Mononuclear cell (primary cell): ENCODE data around the gene RBM33. TPM values are rescaled to one million over a fixed set of nuclear protein-coding genes. Genes with fewer than 3 reads are reported as not detected.
"Not testable (repeated sequence)": the region's sequence is repeated elsewhere in the genome, so short reads cannot be mapped to it uniquely, and the experiment has no call there.

ENCODE experiments used
- H3K27me3 ChIP-seq: 2 replicates; pipeline ENCODE4 v1.6.0; 2011; ENCODE audit warnings: low read length, control low read depth; ENCODE audit not compliant: insufficient read depth
- H3K4me1 ChIP-seq: 2 replicates; pipeline ENCODE4 v1.5.1; 2011; ENCODE audit warnings: mild to moderate bottlenecking, low read length, control low read depth; ENCODE audit not compliant: insufficient read depth
- H3K4me3 ChIP-seq: 2 replicates; pipeline ENCODE4 v1.5.1; 2011; ENCODE audit warnings: mild to moderate bottlenecking, low read length, moderate library complexity
- H3K9me3 ChIP-seq: 2 replicates; pipeline ENCODE4 v1.5.1; 2011; ENCODE audit warnings: low read depth, mild to moderate bottlenecking, control low read depth, low read length
- total RNA-seq: library from RNA; depleted of rRNA; stranded (reverse); fragments of >200 nt; gene quantifications from one replicate; pipeline ENCODE4 v1.2.3, GENCODE V29; 2012

The RBM33 gene
- 100 TPM for total RNA-seq

GRCh38 chr7:155644178-155644970, at the start of gene RBM33:
RBM33 (plus strand) TSS chr7:155644661; CDS start chr7:155644877, 216 bp downstream.
- peak within 1 kb of the TSS; percentile 88 for H3K4me3 ChIP-seq
- no peaks in the 10 kb centered on the region for H3K27me3 ChIP-seq
- H3K9me3 ChIP-seq: peaks cover 12% of the 10 kb centered on the region
- peaks cover 15% of the 10 kb centered on the region for H3K4me1 ChIP-seq

- peaks cover 66% of the 10 kb centered on the region for H3K4me1 ChIP-seq
- H3K27me3 ChIP-seq: no peaks in the 10 kb centered on the region
- H3K9me3 ChIP-seq: no peaks in the 10 kb centered on the region
- no peak overlapping the region for H3K4me3 ChIP-seq
Measured at GRCh38 chr7:155594961-155595366, 49.5 kb upstream of the RBM33 start.

GRCh38 chr7:155597753-155598140, 46.7 kb upstream of the RBM33 start:
- H3K4me3 ChIP-seq: no peak overlapping the region
- peaks cover 40% of the 10 kb centered on the region for H3K4me1 ChIP-seq
- no peaks in the 10 kb centered on the region for H3K27me3 ChIP-seq
- no peaks in the 10 kb centered on the region for H3K9me3 ChIP-seq

- no peaks in the 10 kb centered on the region for H3K9me3 ChIP-seq
- H3K4me1 ChIP-seq: peaks cover 30% of the 10 kb centered on the region
- H3K27me3 ChIP-seq: no peaks in the 10 kb centered on the region
- H3K4me3 ChIP-seq: no peak overlapping the region
Measured at GRCh38 chr7:155598810-155599210, 45.7 kb upstream of the RBM33 start.

GRCh38 chr7:155602156-155602555, 42.3 kb upstream of the RBM33 start:
- no peak overlapping the region for H3K4me3 ChIP-seq
- no peaks in the 10 kb centered on the region for H3K9me3 ChIP-seq
- H3K4me1 ChIP-seq: peaks cover 5% of the 10 kb centered on the region
- no peaks in the 10 kb centered on the region for H3K27me3 ChIP-seq

- Histone ChIP-seq H3K9me3 (no peaks in the 10 kb centered on the region), H3K27me3 (no peaks in the 10 kb centered on the region), H3K4me1 (peaks cover 5% of the 10 kb centered on the region), H3K4me3 (no peak overlapping the region)
Measured at GRCh38 chr7:155602750-155603149, 41.7 kb upstream of the RBM33 start.

GRCh38 chr7:155603205-155603857, 41.1 kb upstream of the RBM33 start:
- H3K9me3 ChIP-seq: no peaks in the 10 kb centered on the region
- peaks cover 5% of the 10 kb centered on the region for H3K4me1 ChIP-seq

GRCh38 chr7:155603858-155604503, 40.5 kb upstream of the RBM33 start:
- Histone ChIP-seq H3K9me3 (no peaks in the 10 kb centered on the region), H3K27me3 (no peaks in the 10 kb centered on the region), H3K4me3 (no peak overlapping the region), H3K4me1 (peaks cover under 1% of the 10 kb centered on the region)

More at GRCh38 chr7:155603205-155603857, 41.1 kb upstream of the RBM33 start:
- H3K4me3 ChIP-seq: no peak overlapping the region
- H3K27me3 ChIP-seq: no peaks in the 10 kb centered on the region

GRCh38 chr7:155604504-155604997, 39.9 kb upstream of the RBM33 start:
- no peak overlapping the region for H3K4me3 ChIP-seq
- no peaks in the 10 kb centered on the region for H3K27me3 ChIP-seq
- no peaks in the 10 kb centered on the region for H3K4me1 ChIP-seq
- H3K9me3 ChIP-seq: no peaks in the 10 kb centered on the region

- no peaks in the 10 kb centered on the region for H3K27me3 ChIP-seq
- no peaks in the 10 kb centered on the region for H3K4me1 ChIP-seq
- no peak overlapping the region for H3K4me3 ChIP-seq
- no peaks in the 10 kb centered on the region for H3K9me3 ChIP-seq
Measured at GRCh38 chr7:155609185-155609584, 35.3 kb upstream of the RBM33 start.

- H3K27me3 ChIP-seq: no peaks in the 10 kb centered on the region
- H3K4me1 ChIP-seq: no peaks in the 10 kb centered on the region
- H3K9me3 ChIP-seq: no peaks in the 10 kb centered on the region
- H3K4me3 ChIP-seq: no peak overlapping the region
Measured at GRCh38 chr7:155610633-155611193, 33.7 kb upstream of the RBM33 start.

GRCh38 chr7:155611808-155612447, 32.5 kb upstream of the RBM33 start:
- Histone ChIP-seq H3K27me3 (no peaks in the 10 kb centered on the region), H3K4me1 (no peaks in the 10 kb centered on the region), H3K4me3 (no peak overlapping the region), H3K9me3 (no peaks in the 10 kb centered on the region)

- H3K4me3 ChIP-seq: no peak overlapping the region
Measured at GRCh38 chr7:155612658-155613057, 31.8 kb upstream of the RBM33 start.

GRCh38 chr7:155615085-155615484, 29.4 kb upstream of the RBM33 start:
- H3K4me3 ChIP-seq, H3K4me1 ChIP-seq, H3K27me3 ChIP-seq, H3K9me3 ChIP-seq: not testable (repeated sequence)

More at GRCh38 chr7:155612658-155613057, 31.8 kb upstream of the RBM33 start:
- no peaks in the 10 kb centered on the region for H3K27me3 ChIP-seq
- H3K4me1 ChIP-seq: no peaks in the 10 kb centered on the region
- H3K9me3 ChIP-seq: no peaks in the 10 kb centered on the region
